CD4-positive, alpha-beta T cell treated with Interferon alpha-2 for 1 hour (primary cell): Measurements from ENCODE around the gene RORB.

Experiments
- DNase-seq, 2 donors: peaks; one replicate each; pipeline ENCODE4 v3.0.0-alpha.2; 2020 to 2022

Gene RORB

GRCh38 chr9:74721696-74722660, 224.8 kb downstream of the RORB start:
- DNase-seq: no peak

GRCh38 chr9:74724317-74724716, 227.2 kb downstream of the RORB start:
- no peak for DNase-seq

GRCh38 chr9:74726581-74726980, 229.4 kb downstream of the RORB start:
- DNase-seq: no peak

- DNase-seq: no peak
Measured at GRCh38 chr9:74728176-74728575, 231.0 kb downstream of the RORB start.

GRCh38 chr9:74729136-74729695, 232.1 kb downstream of the RORB start:
- DNase-seq: no peak

GRCh38 chr9:74735761-74736160, 238.6 kb downstream of the RORB start:
- DNase-seq: no peak

GRCh38 chr9:74736646-74737045, 239.5 kb downstream of the RORB start:
- DNase-seq: no peak

GRCh38 chr9:74742191-74742790, 245.2 kb downstream of the RORB start:
- no peak for DNase-seq
